RWPE2 (cell line): ENCODE data around the gene KCNB1.

ENCODE experiments used
- ATAC-seq: fragments of 200-7000 bp; cut with Tn5 transposase; 3 replicates; pipeline ENCODE4 v1.9.1; 2021; ENCODE audit warnings: low read depth
- DNase-seq: peaks from one replicate; pipeline ENCODE4 v3.0.0-alpha.2; 2020; ENCODE audit warnings: low spot score
- H3K27ac ChIP-seq: fragments of 450-650 bp; 2 replicates; pipeline ENCODE4 v1.5.1; 2017; ENCODE audit warnings: mild to moderate bottlenecking; ENCODE audit not compliant: poor library complexity, severe bottlenecking
- H3K27me3 ChIP-seq: fragments of 250-450 bp; sonication (Bioruptor Pico); 2 replicates; pipeline ENCODE4 v1.5.1; 2021; ENCODE audit warnings: mild to moderate bottlenecking, moderate library complexity; ENCODE audit not compliant: insufficient read depth, poor library complexity, severe bottlenecking
- H3K36me3 ChIP-seq: fragments of 250-450 bp; sonication (Bioruptor Pico); 2 replicates; pipeline ENCODE4 v1.5.1; 2020; ENCODE audit warnings: low read depth, mild to moderate bottlenecking, moderate library complexity
- H3K4me1 ChIP-seq: fragments of 250-450 bp; sonication (Bioruptor Pico); 2 replicates; pipeline ENCODE4 v1.5.1; 2021; ENCODE audit warnings: mild to moderate bottlenecking, moderate library complexity; ENCODE audit not compliant: insufficient read depth, poor library complexity, severe bottlenecking
- H3K4me3 ChIP-seq: fragments of 250-450 bp; sonication (Bioruptor Pico); 2 replicates; pipeline ENCODE4 v1.5.1; 2021; ENCODE audit warnings: mild to moderate bottlenecking, moderate library complexity; ENCODE audit not compliant: severe bottlenecking
- H3K9me3 ChIP-seq: fragments of 250-450 bp; sonication (Bioruptor Pico); 2 replicates; pipeline ENCODE4 v1.5.1; 2021; ENCODE audit warnings: mild to moderate bottlenecking, moderate library complexity; ENCODE audit not compliant: severe bottlenecking
- CTCF ChIP-seq: fragments of 450-650 bp; IDR thresholded peaks from one replicate; pipeline ENCODE4 v1.5.1; 2017; ENCODE audit warnings: mild to moderate bottlenecking, moderate library complexity; ENCODE audit not compliant: poor library complexity, severe bottlenecking

KCNB1 gene

GRCh38 chr20:49377326-49377725, 105.1 kb downstream of the KCNB1 start:
- H3K4me1 ChIP-seq: peaks cover 23% of the 10 kb centered on the region
- no peaks in the 10 kb centered on the region for H3K9me3 ChIP-seq
- no peaks in the 10 kb centered on the region for H3K27me3 ChIP-seq
- no peak for ATAC-seq
- no peak for TF ChIP-seq CTCF
- no peak overlapping the region for H3K27ac ChIP-seq
- no peaks in the 10 kb centered on the region for H3K36me3 ChIP-seq
- no peak overlapping the region for H3K4me3 ChIP-seq
- DNase-seq: no peak

- peaks cover 14% of the 10 kb centered on the region for H3K4me1 ChIP-seq
- H3K36me3 ChIP-seq: no peaks in the 10 kb centered on the region
- ATAC-seq: no peak
- no peaks in the 10 kb centered on the region for H3K27me3 ChIP-seq
- H3K27ac ChIP-seq: no peak overlapping the region
- no peaks in the 10 kb centered on the region for H3K9me3 ChIP-seq
- no peak for TF ChIP-seq CTCF
- H3K4me3 ChIP-seq: no peak overlapping the region
- DNase-seq: no peak
Measured at GRCh38 chr20:49375170-49375569, 107.3 kb downstream of the KCNB1 start.

- ATAC-seq: peak; percentile 87
- H3K27ac ChIP-seq: peak overlapping the region; percentile 8
- H3K36me3 ChIP-seq: no peaks in the 10 kb centered on the region
- H3K4me1 ChIP-seq: peaks cover 14% of the 10 kb centered on the region
- H3K9me3 ChIP-seq: no peaks in the 10 kb centered on the region
- DNase-seq: peak; percentile 92
- H3K27me3 ChIP-seq: no peaks in the 10 kb centered on the region
- H3K4me3 ChIP-seq: no peak overlapping the region
- TF ChIP-seq CTCF: no peak
Measured at GRCh38 chr20:49372095-49372734, 110.3 kb downstream of the KCNB1 start.

- no peak for ATAC-seq
- no peaks in the 10 kb centered on the region for H3K27me3 ChIP-seq
- no peaks in the 10 kb centered on the region for H3K9me3 ChIP-seq
- no peak for DNase-seq
- H3K27ac ChIP-seq: no peak overlapping the region
- H3K4me1 ChIP-seq: peaks cover 14% of the 10 kb centered on the region
- TF ChIP-seq CTCF: no peak
- no peaks in the 10 kb centered on the region for H3K36me3 ChIP-seq
- no peak overlapping the region for H3K4me3 ChIP-seq
Measured at GRCh38 chr20:49368596-49368995, 113.9 kb downstream of the KCNB1 start.

GRCh38 chr20:49367113-49367512, 115.4 kb downstream of the KCNB1 start:
- H3K27ac ChIP-seq: no peak overlapping the region
- H3K4me3 ChIP-seq: no peak overlapping the region
- peaks cover 7% of the 10 kb centered on the region for H3K4me1 ChIP-seq
- DNase-seq (no peak), ATAC-seq (no peak)
- no peaks in the 10 kb centered on the region for H3K9me3 ChIP-seq
- no peaks in the 10 kb centered on the region for H3K36me3 ChIP-seq
- H3K27me3 ChIP-seq: no peaks in the 10 kb centered on the region
- no peak for TF ChIP-seq CTCF
